ENCODE results near the gene AFTPH. TPM values are rescaled to one million over a fixed set of nuclear protein-coding genes. Genes with fewer than 3 reads are reported as not detected.

AFTPH gene
- total and polyA plus RNA-seq, 9 of the 15 experiments (the other 6 are each of a cell fraction or from before 2014, with no cell fraction given), result 8.0 to 26.2 (median 13.8) TPM

DNA sequence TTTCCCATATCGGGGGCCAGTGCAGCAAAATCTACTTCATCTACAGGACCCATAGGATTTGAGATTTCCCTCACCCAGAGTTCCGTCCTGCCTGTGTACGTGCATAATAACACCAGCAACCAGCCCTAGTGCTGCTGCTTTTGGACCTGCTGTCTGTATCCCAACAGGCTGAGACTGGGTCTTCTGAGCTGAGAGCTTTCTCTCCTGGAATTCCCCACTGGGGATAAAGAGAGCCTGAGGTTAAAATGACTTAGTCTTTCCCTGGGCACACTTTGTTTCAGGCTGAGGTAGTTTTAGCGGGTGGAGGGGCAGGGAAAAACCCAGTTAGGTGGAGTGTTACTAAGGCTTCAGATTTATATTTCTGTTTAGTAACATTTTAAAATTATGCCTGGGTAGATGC lies 67.1 kb downstream of the AFTPH start (continued):
- TF ChIP-seq, protein P1, sequence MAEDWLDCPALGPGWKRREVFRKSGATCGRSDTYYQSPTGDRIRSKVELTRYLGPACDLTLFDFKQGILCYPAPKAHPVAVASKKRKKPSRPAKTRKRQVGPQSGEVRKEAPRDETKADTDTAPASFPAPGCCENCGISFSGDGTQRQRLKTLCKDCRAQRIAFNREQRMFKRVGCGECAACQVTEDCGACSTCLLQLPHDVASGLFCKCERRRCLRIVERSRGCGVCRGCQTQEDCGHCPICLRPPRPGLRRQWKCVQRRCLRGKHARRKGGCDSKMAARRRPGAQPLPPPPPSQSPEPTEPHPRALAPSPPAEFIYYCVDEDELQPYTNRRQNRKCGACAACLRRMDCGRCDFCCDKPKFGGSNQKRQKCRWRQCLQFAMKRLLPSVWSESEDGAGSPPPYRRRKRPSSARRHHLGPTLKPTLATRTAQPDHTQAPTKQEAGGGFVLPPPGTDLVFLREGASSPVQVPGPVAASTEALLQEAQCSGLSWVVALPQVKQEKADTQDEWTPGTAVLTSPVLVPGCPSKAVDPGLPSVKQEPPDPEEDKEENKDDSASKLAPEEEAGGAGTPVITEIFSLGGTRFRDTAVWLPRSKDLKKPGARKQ (CRISPR knock-in tag; IDR thresholded peaks at IDR 0.05), result no peak
- TF ChIP-seq NFE2 (IDR thresholded peaks at IDR 0.05; ENCODE audit: low read depth) (no peak), NCOA6 (IDR thresholded peaks at IDR 0.05) (no peak), ZNF121 (CRISPR knock-in tag; conservative IDR thresholded peaks at IDR 0.05) (no peak), EWSR1 (IDR thresholded peaks at IDR 0.05; ENCODE audit: borderline replicate concordance, low read depth, partially characterized antibody) (no peak), ZC3H4 (CRISPR knock-in tag; IDR thresholded peaks at IDR 0.05; ENCODE audit: borderline replicate concordance) (no peak), KDM2B (CRISPR knock-in tag; IDR thresholded peaks at IDR 0.05) (no peak), TGIF2 (CRISPR knock-in tag; IDR thresholded peaks at IDR 0.05) (no peak), ZNF507 (tag; conservative IDR thresholded peaks at IDR 0.05) (no peak), CHCHD3 (CRISPR knock-in tag; IDR thresholded peaks at IDR 0.05) (no peak)
- TF ChIP-seq, protein P2, sequence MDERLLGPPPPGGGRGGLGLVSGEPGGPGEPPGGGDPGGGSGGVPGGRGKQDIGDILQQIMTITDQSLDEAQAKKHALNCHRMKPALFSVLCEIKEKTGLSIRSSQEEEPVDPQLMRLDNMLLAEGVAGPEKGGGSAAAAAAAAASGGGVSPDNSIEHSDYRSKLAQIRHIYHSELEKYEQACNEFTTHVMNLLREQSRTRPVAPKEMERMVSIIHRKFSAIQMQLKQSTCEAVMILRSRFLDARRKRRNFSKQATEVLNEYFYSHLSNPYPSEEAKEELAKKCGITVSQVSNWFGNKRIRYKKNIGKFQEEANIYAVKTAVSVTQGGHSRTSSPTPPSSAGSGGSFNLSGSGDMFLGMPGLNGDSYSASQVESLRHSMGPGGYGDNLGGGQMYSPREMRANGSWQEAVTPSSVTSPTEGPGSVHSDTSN (CRISPR knock-in tag; IDR thresholded peaks at IDR 0.05; ENCODE audit: low read depth), result no peak
- TF ChIP-seq, protein P2 (tag; conservative IDR thresholded peaks at IDR 0.05; ENCODE audit: low read depth), result no peak

Data from K562 (cell line).